ENCODE results near the gene HYKK.
"Not testable (repeated sequence)": the region's sequence is repeated elsewhere in the genome, so short reads cannot be mapped to it uniquely, and the experiment has no call there.

Gene HYKK

GRCh38 chr15:78540141-78540870 lies 32.9 kb downstream of the HYKK start, which contains the start of gene PSMA4:
PSMA4 (plus strand) TSS chr15:78540444; CDS start chr15:78541928, 1,484 bp downstream.
- peak; percentile 84 for DNase-seq (ENCODE audit: low read depth, low spot score)

GRCh38 chr15:78540871-78541743 lies 33.7 kb downstream of the HYKK start:
- no peak for DNase-seq (ENCODE audit: low read depth, low spot score)

GRCh38 chr15:78541744-78542034 lies 34.3 kb downstream of the HYKK start:
- DNase-seq (ENCODE audit: low read depth, low spot score) = no peak

GRCh38 chr15:78542647-78543046 lies 35.3 kb downstream of the HYKK start:
- DNase-seq (ENCODE audit: low read depth, low spot score) = no peak

GRCh38 chr15:78550194-78550593 lies 42.8 kb downstream of the HYKK start:
- DNase-seq (ENCODE audit: low read depth, low spot score) = no peak

GRCh38 chr15:78550815-78551214 lies 43.4 kb downstream of the HYKK start:
- no peak for DNase-seq (ENCODE audit: low read depth, low spot score)

- no peak for DNase-seq (ENCODE audit: low read depth, low spot score)
These were observed 44.5 kb downstream of the HYKK start for GRCh38 chr15:78551902-78552301.

GRCh38 chr15:78552597-78552996 lies 45.2 kb downstream of the HYKK start:
- no peak for DNase-seq (ENCODE audit: low read depth, low spot score)

- not testable (repeated sequence) for DNase-seq (ENCODE audit: low read depth, low spot score)
These were observed 52.8 kb downstream of the HYKK start for GRCh38 chr15:78560201-78560600.

GRCh38 chr15:78561490-78561889 lies 54.1 kb downstream of the HYKK start:
- no peak for DNase-seq (ENCODE audit: low read depth, low spot score)

GRCh38 chr15:78563092-78563491 lies 55.7 kb downstream of the HYKK start:
- no peak for DNase-seq (ENCODE audit: low read depth, low spot score)

- no peak for DNase-seq (ENCODE audit: low read depth, low spot score)
These were observed 57.3 kb downstream of the HYKK start for GRCh38 chr15:78564743-78565096.

- DNase-seq (ENCODE audit: low read depth, low spot score) = peak; percentile 34
These were observed 57.9 kb downstream of the HYKK start, which contains the start of gene CHRNA5 for GRCh38 chr15:78565097-78565950. CHRNA5 (plus strand) TSS chr15:78565520; CDS start chr15:78565720, 200 bp downstream.

- no peak for DNase-seq (ENCODE audit: low read depth, low spot score)
These were observed 58.8 kb downstream of the HYKK start for GRCh38 chr15:78565951-78566774.

- DNase-seq (ENCODE audit: low read depth, low spot score) = no peak
These were observed 60.2 kb downstream of the HYKK start for GRCh38 chr15:78567531-78567930.

GRCh38 chr15:78570710-78571109 lies 63.3 kb downstream of the HYKK start:
- no peak for DNase-seq (ENCODE audit: low read depth, low spot score)

GRCh38 chr15:78571382-78571781 lies 64.0 kb downstream of the HYKK start:
- DNase-seq (ENCODE audit: low read depth, low spot score) = no peak

GRCh38 chr15:78573416-78573815 lies 66.0 kb downstream of the HYKK start:
- DNase-seq (ENCODE audit: low read depth, low spot score) = no peak

- no peak for DNase-seq (ENCODE audit: low read depth, low spot score)
These were observed 67.6 kb downstream of the HYKK start for GRCh38 chr15:78574944-78575343.
